Activated CD8-positive, alpha-beta memory T cell treated with anti-CD3 and anti-CD28 coated beads for 36 hours (primary cell): Measurements from ENCODE around the gene VCX3B. TPM values are rescaled to one million over a fixed set of nuclear protein-coding genes. Genes with fewer than 3 reads are reported as not detected.
"Not testable (repeated sequence)": the region's sequence is repeated elsewhere in the genome, so short reads cannot be mapped to it uniquely, and the experiment has no call there.

Experiments
- CTCF ChIA-PET: fragments of 350-600 bp; sonication (Branson Sonifier 250); formaldehyde crosslinking; loops from one replicate; lab custom pipeline; 2021; ENCODE audit warnings: antibody characterized with exemption; lab: Charles Lee
- POLR2A ChIA-PET: fragments of 350-600 bp; sonication (Branson Sonifier 250); formaldehyde crosslinking; loops from one replicate; lab custom pipeline; 2021; ENCODE audit warnings: antibody characterized with exemption; lab: Charles Lee
- total RNA-seq, 2 experiments: library from RNA; stranded (reverse); gene quantifications; one replicate each; pipeline ENCODE4 v1.2.3, GENCODE V29; 2021

The VCX3B gene
- total RNA-seq: not detected

GRCh38 chrX:8464530-8464929 lies at the start of gene VCX3B:
VCX3B (plus strand) TSS chrX:8464830; CDS start chrX:8465451, 621 bp downstream.
- CTCF ChIA-PET: not testable (repeated sequence)

GRCh38 chrX:8418301-8418700 lies 46.3 kb upstream of the VCX3B start:
- ChIA-PET CTCF (no interaction called here), POLR2A (no interaction called here)

More at GRCh38 chrX:8464530-8464929, at the start of gene VCX3B:
- POLR2A ChIA-PET: not testable (repeated sequence)

GRCh38 chrX:8424912-8425311 lies 39.7 kb upstream of the VCX3B start:
- ChIA-PET POLR2A (no interaction called here), CTCF (no interaction called here)

DNA sequence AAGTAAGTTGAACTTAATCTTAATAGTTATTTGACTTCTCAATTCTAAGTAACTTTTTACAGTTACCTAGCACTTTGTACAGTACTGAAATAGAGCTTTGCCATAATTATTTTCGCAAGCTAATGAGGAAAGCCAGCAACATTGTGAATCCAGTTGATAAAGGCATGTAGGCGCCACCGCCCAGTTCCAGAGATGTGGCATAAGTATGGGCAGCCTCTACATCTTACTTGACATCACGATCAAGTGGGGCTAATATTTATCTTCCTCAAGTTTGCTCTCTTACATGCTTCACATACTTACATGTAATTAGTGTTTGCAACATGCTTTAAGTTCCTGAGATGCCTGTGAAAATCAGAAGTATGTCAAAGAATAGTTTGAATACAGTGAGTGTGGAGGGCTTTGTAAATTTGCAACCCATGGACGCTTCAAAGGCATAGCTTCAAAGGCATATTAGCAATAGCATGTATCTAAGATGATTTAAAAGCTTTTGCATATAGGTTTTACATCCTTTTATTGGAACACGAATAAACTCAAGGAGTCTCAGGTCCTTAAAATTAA lies 34.9 kb upstream of the VCX3B start:
- CTCF ChIA-PET: no interaction called here
- POLR2A ChIA-PET: no interaction called here

- ChIA-PET POLR2A (no interaction called here), CTCF (no interaction called here)
Measured at GRCh38 chrX:8430444-8430843, 34.2 kb upstream of the VCX3B start.

- ChIA-PET POLR2A (no interaction called here), CTCF (no interaction called here)
Measured at GRCh38 chrX:8432396-8432795, 32.2 kb upstream of the VCX3B start.

- ChIA-PET CTCF (no interaction called here), POLR2A (no interaction called here)
Measured at GRCh38 chrX:8433109-8434062, 31.2 kb upstream of the VCX3B start.

DNA sequence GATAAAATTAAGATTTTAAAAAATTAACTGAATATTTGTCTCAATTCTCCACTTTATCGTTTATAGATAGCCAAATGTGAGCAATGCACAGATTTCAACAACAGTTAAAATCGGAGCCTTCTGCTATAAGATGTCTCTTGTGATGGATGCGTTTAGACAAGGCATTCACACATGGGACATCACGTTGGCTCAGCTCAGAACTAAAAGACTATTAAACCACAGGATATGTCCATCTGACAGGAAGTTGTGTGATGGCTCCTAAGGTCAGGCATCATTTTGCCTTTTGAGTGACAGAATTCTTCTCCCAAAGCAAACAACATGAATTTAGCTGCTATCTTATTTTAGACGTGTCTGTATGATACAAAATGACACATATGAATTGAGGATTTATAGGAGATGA lies 17.3 kb upstream of the VCX3B start:
- ChIA-PET POLR2A (no interaction called here), CTCF (no interaction called here)

GRCh38 chrX:8452343-8452742 lies 12.3 kb upstream of the VCX3B start:
- CTCF ChIA-PET, POLR2A ChIA-PET: not testable (repeated sequence)

DNA sequence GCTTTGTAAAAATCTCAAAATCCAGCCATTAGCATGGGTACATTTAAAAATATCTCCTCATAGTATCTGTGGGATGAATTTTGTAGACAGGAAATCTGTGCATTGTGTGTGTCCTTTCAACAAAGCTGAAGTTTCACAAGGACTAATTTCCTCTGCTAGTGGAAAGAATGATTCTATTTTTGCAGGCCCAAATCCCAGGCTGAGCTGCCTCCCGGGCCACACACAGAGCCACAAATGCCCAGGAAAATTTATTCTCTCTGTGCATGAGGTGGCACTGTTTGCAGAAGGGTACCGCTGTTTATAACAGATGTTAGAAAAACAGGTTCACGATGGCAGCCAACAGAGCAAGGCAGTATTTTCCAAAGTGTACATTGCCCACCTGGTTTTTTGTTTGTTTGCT lies 11.0 kb upstream of the VCX3B start:
- CTCF ChIA-PET: no interaction called here
- POLR2A ChIA-PET: no interaction called here

GRCh38 chrX:8455557-8455956 lies 9.1 kb upstream of the VCX3B start:
- ChIA-PET POLR2A (no interaction called here), CTCF (no interaction called here)

DNA sequence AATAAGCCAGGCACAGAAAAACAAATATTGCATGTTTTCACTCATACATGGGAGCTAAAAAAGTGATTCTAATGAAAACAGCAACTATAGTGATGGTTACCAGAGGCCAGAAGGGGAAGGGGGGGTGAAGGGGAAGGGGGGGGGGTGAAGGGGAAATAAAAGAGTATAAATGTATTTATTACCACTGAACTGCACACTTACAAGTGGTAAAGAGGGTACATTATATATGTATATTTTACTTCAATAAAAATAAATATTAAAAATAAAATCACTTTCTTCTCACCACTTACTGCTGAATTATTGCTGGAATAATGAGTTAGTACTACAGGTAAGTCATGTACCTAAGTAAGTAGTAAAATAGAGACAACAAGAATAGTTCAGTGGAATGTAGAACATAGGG lies 2.1 kb upstream of the VCX3B start:
- ChIA-PET CTCF (no interaction called here), POLR2A (no interaction called here)

DNA sequence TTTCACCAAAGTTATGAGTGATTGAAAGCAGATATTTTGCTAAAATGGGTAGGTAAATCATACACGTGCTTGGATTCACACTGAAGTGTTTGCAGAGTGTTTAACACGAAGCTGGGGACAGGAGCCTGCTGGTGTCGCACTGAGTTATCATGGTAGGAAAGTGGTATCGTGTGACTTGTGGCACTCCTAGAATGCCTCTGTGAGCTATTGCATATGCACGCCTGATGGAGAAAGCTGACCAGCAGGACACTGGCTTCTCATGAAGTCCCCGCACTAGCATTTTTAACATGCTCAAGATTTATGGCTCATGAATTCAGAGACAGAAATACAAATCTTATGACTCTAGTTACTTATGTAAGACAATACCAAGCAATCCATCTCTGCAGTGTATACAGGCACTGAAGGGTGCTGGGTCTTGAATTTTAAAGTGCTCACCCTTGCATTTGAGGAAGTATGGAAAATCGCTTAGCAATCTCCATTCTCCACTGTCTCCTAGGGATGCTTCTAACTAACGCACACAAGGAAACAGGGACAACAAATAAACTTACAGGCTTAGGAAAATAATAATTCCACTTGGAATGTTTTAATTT lies 19.8 kb downstream of the VCX3B start:
- POLR2A ChIA-PET: no interaction called here

DNA sequence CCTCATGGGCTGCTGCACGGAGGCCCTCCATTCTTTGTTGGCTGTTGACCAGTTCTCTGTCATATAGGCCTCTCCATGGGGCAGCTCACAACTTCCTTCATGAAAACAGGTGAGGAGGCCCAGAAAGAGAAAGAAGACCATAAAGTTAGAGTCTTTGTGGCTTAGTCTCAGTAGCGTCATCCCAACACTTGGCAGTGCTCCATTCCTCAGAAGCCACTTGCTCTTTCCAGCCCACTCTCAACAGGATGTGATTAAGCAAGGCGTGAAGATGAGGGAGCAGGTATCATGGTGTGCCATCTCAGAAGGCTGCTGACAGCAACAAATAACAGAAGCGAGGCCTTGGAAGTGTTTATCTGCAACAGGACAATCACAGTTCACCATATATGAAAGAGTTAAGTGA lies 30.4 kb downstream of the VCX3B start:
- POLR2A ChIA-PET, CTCF ChIA-PET: not testable (repeated sequence)

More for the DNA sequence above, 19.8 kb downstream of the VCX3B start:
- CTCF ChIA-PET: no interaction called here

DNA sequence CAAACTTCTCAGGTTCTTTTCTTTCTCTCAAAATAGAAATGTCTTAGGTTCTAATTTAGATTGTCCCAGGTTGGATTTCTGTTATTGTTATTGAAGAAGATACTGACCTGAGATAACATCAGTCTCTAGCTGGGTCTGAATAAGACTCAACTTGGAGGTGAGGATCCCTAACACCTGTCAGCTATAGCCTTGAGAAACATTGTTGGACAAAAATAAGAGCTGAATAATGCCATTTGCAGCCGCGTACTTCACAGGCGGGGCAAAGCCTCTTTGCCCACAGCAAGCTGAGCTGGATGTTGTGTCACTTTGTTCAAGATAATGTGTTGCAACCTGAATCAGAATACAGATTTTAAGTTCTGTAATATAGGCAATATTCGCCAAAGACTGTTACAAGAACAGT lies 35.6 kb downstream of the VCX3B start:
- ChIA-PET CTCF (no interaction called here), POLR2A (no interaction called here)

DNA sequence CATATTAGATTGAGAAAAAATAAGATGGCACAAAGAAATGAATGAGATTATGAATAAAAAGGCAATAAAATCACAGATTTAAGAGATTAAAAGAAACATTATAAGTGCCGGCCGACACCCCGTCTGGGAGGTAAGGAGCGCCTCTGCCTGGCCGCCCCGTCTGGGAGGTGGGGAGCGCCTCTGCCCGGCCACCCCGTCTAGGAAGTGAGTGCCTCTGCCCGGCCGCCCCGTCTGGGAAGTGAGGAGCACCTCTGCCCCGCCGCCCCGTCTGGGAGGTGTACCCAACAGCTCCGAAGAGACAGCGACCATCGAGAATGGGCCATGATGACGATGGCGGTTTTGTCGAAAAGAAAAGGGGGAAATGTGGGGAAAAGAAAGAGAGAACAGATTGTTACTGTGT lies 37.5 kb downstream of the VCX3B start:
- CTCF ChIA-PET, POLR2A ChIA-PET: not testable (repeated sequence)

DNA sequence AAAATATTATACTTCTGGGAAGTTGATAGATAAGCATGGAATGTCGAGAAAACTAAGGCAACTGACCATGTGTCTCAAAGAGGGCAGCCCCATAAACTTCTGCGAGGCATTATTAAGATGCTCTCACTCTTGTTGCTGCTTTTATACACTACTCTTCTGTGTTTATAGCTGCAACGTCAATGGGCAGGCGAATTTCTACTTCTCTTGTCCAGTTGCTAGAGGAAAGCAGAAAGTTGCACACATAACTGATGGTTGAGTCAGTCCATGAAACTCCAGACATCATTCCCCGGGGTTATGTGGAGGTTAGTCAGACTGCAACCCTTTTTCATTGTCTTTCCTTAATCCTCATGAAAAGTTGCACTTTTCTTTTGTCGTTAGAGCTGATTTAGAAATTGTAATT lies 39.8 kb downstream of the VCX3B start:
- ChIA-PET CTCF (no interaction called here), POLR2A (no interaction called here)
